ENCODE data around the gene PYDC1. TPM values are rescaled to one million over a fixed set of nuclear protein-coding genes. Genes with fewer than 3 reads are reported as not detected.

Gene PYDC1
- total and polyA plus RNA-seq, 2 donors = 1.3 to 10.1 TPM

DNA sequence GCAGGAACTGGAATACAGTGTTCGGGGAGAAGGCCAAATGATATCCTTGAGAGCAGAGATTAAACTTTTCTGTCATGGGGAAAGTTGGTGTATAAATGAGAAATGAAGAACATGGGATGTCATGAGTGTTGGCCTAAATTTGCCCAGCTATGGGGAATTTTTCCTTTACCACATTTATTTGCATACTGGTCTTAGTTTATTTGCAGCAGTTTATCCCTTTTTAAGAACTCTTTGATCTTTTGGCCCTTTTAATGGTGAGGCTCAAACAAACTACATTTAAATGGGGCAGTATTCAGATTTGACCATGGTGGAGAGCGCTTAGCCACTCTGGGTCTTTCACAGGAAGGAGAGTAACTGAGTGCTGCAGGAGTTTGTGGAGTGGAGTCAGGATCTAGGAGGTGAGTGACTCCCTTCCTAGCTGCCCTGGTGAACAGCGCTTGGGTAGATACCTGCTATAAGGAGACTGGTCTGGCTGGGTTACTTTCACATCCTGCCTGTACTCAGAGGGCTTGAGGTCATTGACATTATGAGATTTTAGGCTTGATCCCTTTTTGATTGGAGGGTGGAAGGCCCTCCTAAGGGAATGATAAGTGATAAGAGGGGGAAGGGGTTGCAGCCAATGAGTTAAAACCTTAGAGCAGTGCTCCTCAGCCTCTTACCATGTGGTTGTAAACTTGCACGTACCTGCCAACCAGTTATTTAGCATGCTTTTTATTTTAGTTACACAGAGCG is 25.1 kb downstream of the PYDC1 start:
- H3K36me3 ChIP-seq (ENCODE audit: control insufficient read depth in 2 of 2, insufficient read depth in 2 of 2, low read length in 1 of 2) = peaks cover 93 to 96% of the 10 kb centered on the region in 2 donors
- H3K4me1 ChIP-seq (ENCODE audit: control insufficient read depth in 2 of 2, insufficient read depth in 2 of 2, low read length in 2 of 2) = no peaks in the 10 kb centered on the region
- no peaks in the 10 kb centered on the region for H3K27me3 ChIP-seq (ENCODE audit: control insufficient read depth in 2 of 2, insufficient read depth in 1 of 2, low read length in 1 of 2)
- 96% methylated on average over 5 of the region's 5 CpGs for WGBS
- DNase-seq (ENCODE audit: low read depth in 6 of 9, low spot score in 9 of 9) = no peak
- no peak overlapping the region for H3K27ac ChIP-seq (ENCODE audit: low read depth in 1 of 2, low read length in 1 of 2)
- no peaks in the 10 kb centered on the region for H3K9me3 ChIP-seq (ENCODE audit: control insufficient read depth in 2 of 2, insufficient read depth in 1 of 2, low read length in 1 of 2)
- H3K4me3 ChIP-seq (ENCODE audit: low read length in 2 of 2) = no peak overlapping the region

DNA sequence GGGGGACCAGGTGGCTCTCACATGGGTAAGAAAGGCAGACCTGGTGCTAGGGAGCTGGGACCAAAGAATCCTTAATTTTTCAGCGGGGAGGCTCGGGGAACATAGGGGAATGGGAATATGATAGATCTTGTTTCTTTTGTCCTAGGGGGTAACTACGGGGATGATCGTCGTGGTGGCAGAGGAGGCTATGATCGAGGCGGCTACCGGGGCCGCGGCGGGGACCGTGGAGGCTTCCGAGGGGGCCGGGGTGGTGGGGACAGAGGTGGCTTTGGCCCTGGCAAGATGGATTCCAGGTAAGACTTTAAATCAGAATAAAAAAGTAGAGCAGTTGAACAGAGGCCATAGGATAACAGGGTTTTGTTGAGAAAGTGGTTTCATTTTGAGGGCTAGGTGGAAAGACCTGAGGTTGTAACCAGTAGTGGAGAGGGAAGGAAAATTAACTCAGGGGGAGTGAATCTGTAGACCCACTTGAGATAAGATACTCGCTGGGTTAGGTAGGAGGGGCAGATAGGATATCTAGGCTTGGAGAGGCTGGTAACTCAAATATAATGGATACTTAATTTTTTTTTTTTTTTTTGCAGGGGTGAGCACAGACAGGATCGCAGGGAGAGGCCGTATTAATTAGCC is 26.0 kb downstream of the PYDC1 start:
- H3K27ac ChIP-seq (ENCODE audit: low read depth in 1 of 2, low read length in 1 of 2) = no peak overlapping the region
- H3K4me1 ChIP-seq (ENCODE audit: control insufficient read depth in 2 of 2, insufficient read depth in 2 of 2, low read length in 2 of 2) = peaks cover 3% of the 10 kb centered on the region in 2 donors
- no peak overlapping the region for H3K4me3 ChIP-seq (ENCODE audit: low read length in 2 of 2)
- 98% methylated on average over 17 of the region's 17 CpGs for WGBS
- H3K27me3 ChIP-seq (ENCODE audit: control insufficient read depth in 2 of 2, insufficient read depth in 1 of 2, low read length in 1 of 2) = no peaks in the 10 kb centered on the region
- DNase-seq (ENCODE audit: low read depth in 6 of 9, low spot score in 9 of 9) = no peak
- no peaks in the 10 kb centered on the region for H3K9me3 ChIP-seq (ENCODE audit: control insufficient read depth in 2 of 2, insufficient read depth in 1 of 2, low read length in 1 of 2)
- H3K36me3 ChIP-seq (ENCODE audit: control insufficient read depth in 2 of 2, insufficient read depth in 2 of 2, low read length in 1 of 2) = peaks cover 93 to 100% of the 10 kb centered on the region in 2 donors

DNA sequence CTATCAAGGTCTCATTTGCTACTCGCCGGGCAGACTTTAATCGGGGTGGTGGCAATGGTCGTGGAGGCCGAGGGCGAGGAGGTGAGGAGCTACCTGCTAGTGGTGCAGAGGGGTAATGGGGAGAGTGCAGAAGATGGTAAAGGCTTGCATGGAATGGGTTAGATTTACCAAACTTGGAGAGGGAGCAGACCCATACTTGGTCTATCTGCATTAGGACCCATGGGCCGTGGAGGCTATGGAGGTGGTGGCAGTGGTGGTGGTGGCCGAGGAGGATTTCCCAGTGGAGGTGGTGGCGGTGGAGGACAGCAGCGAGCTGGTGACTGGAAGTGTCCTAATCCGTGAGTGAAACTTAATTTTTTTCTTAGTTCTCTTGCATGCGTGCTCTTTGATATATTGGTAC is 26.9 kb downstream of the PYDC1 start:
- Histone ChIP-seq H3K36me3 (ENCODE audit: control insufficient read depth in 2 of 2, insufficient read depth in 2 of 2, low read length in 1 of 2) (peaks cover 94 to 100% of the 10 kb centered on the region in 2 donors), H3K27ac (ENCODE audit: low read depth in 1 of 2, low read length in 1 of 2) (no peak overlapping the region), H3K4me3 (ENCODE audit: low read length in 2 of 2) (no peak overlapping the region), H3K27me3 (ENCODE audit: control insufficient read depth in 2 of 2, insufficient read depth in 1 of 2, low read length in 1 of 2) (no peaks in the 10 kb centered on the region), H3K9me3 (ENCODE audit: control insufficient read depth in 2 of 2, insufficient read depth in 1 of 2, low read length in 1 of 2) (no peaks in the 10 kb centered on the region), H3K4me1 (ENCODE audit: control insufficient read depth in 2 of 2, insufficient read depth in 2 of 2, low read length in 2 of 2) (peaks cover 4 to 10% of the 10 kb centered on the region in 2 donors)
- DNase-seq (ENCODE audit: low read depth in 6 of 9, low spot score in 9 of 9) = no peak
- WGBS = 98% methylated on average over 12 of the region's 12 CpGs

DNA sequence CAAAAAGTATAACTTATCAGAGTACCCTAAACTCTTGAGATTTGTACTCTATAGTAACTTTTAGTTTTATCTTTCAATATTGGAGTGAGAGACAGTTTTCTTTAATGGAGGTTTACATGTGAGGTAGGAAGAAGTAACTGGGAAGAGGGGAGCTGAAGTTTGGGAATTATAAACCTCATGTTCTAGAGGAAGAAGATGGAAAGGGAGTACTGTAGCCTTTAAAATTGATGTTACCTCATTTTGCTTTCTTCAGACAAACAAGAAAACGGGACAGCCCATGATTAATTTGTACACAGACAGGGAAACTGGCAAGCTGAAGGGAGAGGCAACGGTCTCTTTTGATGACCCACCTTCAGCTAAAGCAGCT is 27.5 kb downstream of the PYDC1 start:
- Histone ChIP-seq H3K4me1 (ENCODE audit: control insufficient read depth in 2 of 2, insufficient read depth in 2 of 2, low read length in 2 of 2) (peaks cover 4 to 13% of the 10 kb centered on the region in 2 donors), H3K4me3 (ENCODE audit: low read length in 2 of 2) (no peak overlapping the region), H3K9me3 (ENCODE audit: control insufficient read depth in 2 of 2, insufficient read depth in 1 of 2, low read length in 1 of 2) (no peaks in the 10 kb centered on the region), H3K36me3 (ENCODE audit: control insufficient read depth in 2 of 2, insufficient read depth in 2 of 2, low read length in 1 of 2) (peaks cover 96 to 99% of the 10 kb centered on the region in 2 donors), H3K27me3 (ENCODE audit: control insufficient read depth in 2 of 2, insufficient read depth in 1 of 2, low read length in 1 of 2) (no peaks in the 10 kb centered on the region), H3K27ac (ENCODE audit: low read depth in 1 of 2, low read length in 1 of 2) (no peak overlapping the region)
- WGBS = 98% methylated on average over 2 of the region's 2 CpGs
- no peak for DNase-seq (ENCODE audit: low read depth in 6 of 9, low spot score in 9 of 9)

DNA sequence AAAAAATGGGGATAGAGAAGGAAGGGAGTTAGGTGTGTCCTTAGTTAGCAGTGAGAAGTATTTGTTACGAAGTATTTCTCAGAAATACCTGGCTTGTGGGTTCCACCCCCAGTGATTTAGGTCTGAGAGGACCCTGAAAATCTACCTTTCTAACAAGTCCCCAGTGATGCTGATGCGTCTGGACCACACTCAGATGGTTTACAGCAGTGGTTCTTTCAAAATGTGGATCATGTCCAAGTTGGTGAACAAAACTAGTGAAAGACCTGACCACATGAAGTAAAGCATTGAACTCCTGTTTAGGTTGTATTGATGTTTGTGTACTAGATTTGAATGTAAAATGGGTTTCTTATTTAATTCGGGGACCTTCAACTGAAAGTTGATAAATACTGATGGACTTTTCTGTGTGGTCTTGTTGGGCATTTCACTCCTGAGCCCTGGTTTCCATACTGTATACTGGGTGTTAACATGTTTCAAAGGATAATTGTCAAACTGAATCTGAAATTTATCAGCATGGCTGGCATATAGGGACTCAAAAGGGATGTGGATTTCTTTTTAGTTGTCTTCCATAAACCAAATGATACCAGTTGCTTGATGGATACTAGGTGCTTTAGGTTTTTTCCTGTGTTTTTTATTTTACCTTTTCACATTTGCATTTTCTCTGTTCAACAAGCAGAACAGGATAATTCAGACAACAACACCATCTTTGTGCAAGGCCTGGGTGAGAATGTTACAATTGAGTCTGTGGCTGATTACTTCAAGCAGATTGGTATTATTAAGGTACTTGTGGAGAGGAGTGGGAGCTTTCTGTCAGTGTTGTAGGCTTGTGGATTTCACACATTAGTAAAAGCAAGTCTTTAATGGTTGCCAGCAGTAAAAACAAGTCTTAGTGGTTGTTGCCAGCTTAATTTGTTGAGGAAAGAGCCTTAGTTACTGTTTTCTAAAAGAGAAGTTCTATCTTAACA is 28.2 kb downstream of the PYDC1 start:
- DNase-seq (ENCODE audit: low read depth in 6 of 9, low spot score in 9 of 9) = no peak
- H3K27me3 ChIP-seq (ENCODE audit: control insufficient read depth in 2 of 2, insufficient read depth in 1 of 2, low read length in 1 of 2) = no peaks in the 10 kb centered on the region
- H3K4me1 ChIP-seq (ENCODE audit: control insufficient read depth in 2 of 2, insufficient read depth in 2 of 2, low read length in 2 of 2) = peaks cover 7 to 17% of the 10 kb centered on the region in 2 donors
- H3K27ac ChIP-seq (ENCODE audit: low read depth in 1 of 2, low read length in 1 of 2) = no peak overlapping the region
- WGBS = 97% methylated on average over 3 of the region's 3 CpGs
- no peak overlapping the region for H3K4me3 ChIP-seq (ENCODE audit: low read length in 2 of 2)
- H3K9me3 ChIP-seq (ENCODE audit: control insufficient read depth in 2 of 2, insufficient read depth in 1 of 2, low read length in 1 of 2) = no peaks in the 10 kb centered on the region
- peaks cover 96 to 99% of the 10 kb centered on the region in 2 donors for H3K36me3 ChIP-seq (ENCODE audit: control insufficient read depth in 2 of 2, insufficient read depth in 2 of 2, low read length in 1 of 2)

DNA sequence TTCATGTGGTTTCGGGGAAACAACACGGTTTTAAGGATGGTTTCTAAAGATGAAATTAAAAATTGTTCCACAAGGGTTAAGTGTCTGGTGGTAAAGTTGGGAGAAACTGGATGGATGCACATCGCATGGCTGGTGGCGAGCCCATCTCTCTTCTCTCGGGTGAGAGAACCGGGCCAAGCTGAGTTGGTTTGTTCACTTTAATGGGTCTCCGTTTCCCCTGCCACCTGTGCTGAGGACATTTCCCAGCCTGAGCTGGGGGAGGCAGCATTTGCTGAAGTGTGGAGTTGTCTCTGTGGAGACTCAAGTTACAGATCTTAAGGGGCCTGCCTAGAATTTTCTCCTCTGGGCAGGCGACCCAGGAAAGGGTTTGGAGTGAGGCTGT is 29.1 kb downstream of the PYDC1 start:
- Histone ChIP-seq H3K9me3 (ENCODE audit: control insufficient read depth in 2 of 2, insufficient read depth in 1 of 2, low read length in 1 of 2) (no peaks in the 10 kb centered on the region), H3K27ac (ENCODE audit: low read depth in 1 of 2, low read length in 1 of 2) (no peak overlapping the region), H3K4me1 (ENCODE audit: control insufficient read depth in 2 of 2, insufficient read depth in 2 of 2, low read length in 2 of 2) (peaks cover 8 to 24% of the 10 kb centered on the region in 2 donors), H3K36me3 (ENCODE audit: control insufficient read depth in 2 of 2, insufficient read depth in 2 of 2, low read length in 1 of 2) (peaks cover 96 to 99% of the 10 kb centered on the region in 2 donors), H3K27me3 (ENCODE audit: control insufficient read depth in 2 of 2, insufficient read depth in 1 of 2, low read length in 1 of 2) (no peaks in the 10 kb centered on the region), H3K4me3 (ENCODE audit: low read length in 2 of 2) (no peak overlapping the region)
- WGBS = 96% methylated on average over 8 of the region's 8 CpGs
- no peak for DNase-seq (ENCODE audit: low read depth in 6 of 9, low spot score in 9 of 9)

DNA sequence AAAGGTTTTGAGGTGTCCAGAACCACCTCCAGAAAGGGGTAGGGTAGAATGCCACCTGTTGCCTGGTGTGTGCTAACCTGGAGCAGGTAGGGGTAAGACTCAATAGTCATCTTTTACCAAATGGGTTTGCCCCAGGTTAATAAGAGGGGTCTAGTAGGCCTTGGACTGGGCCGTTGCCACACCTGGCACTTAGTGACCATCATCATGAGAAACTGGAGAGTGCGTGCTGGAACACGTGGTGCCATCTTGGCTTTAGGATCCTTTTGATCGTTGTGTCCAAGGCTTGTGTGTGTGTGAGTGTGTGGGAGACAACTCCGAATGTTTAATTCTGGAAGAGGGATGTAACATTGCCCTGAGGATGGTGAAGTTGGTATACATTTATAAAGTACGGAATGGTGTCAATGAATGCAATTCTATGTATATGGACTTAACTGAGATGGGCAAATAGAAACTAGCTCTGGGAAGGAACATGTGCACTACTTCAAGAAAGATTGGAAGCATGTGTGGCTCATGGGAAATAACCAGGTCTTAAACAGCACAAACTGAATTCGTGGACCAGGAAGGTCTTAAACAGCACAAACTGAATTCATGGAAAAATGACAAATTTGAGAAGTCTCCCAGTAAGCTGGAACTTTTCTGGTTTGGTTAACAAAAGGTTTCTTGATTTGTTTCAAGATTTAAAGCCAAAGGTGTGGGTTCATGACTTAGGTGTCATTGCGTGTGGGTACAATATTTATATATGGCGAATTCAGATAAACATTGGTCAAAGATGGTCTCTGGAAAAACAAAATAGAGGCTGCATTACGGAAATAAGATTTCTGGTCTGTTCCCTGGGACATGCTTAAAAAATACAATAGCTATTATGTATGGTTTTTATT is 29.8 kb downstream of the PYDC1 start:
- Histone ChIP-seq H3K4me3 (ENCODE audit: low read length in 2 of 2) (no peak overlapping the region), H3K27ac (ENCODE audit: low read depth in 1 of 2, low read length in 1 of 2) (no peak overlapping the region), H3K4me1 (ENCODE audit: control insufficient read depth in 2 of 2, insufficient read depth in 2 of 2, low read length in 2 of 2) (peaks cover 14 to 30% of the 10 kb centered on the region in 2 donors), H3K36me3 (ENCODE audit: control insufficient read depth in 2 of 2, insufficient read depth in 2 of 2, low read length in 1 of 2) (peaks cover 96 to 99% of the 10 kb centered on the region in 2 donors), H3K9me3 (ENCODE audit: control insufficient read depth in 2 of 2, insufficient read depth in 1 of 2, low read length in 1 of 2) (no peaks in the 10 kb centered on the region), H3K27me3 (ENCODE audit: control insufficient read depth in 2 of 2, insufficient read depth in 1 of 2, low read length in 1 of 2) (no peaks in the 10 kb centered on the region)
- no peak for DNase-seq (ENCODE audit: low read depth in 6 of 9, low spot score in 9 of 9)
- WGBS = 97% methylated on average over 10 of the region's 10 CpGs

DNA sequence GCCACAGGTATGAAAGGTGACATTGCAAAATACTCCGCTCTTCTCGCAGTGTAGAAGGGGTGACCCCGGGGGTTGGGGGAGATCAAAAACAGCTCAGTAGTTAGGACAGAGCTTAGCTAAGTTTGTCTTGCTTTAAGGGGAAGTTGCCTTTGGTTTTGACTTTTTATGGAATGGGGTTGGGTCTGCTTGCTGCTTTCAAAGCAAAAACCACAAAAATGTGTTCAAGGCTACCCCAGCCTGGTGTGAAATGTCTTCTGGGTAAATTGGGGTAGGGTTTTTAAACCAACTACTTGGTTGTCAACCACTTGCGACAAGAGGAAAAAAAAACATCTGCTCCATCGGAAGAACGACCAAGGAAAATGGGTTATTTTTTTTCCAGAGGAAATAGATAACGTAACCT is 30.8 kb downstream of the PYDC1 start:
- Histone ChIP-seq H3K27me3 (ENCODE audit: control insufficient read depth in 2 of 2, insufficient read depth in 1 of 2, low read length in 1 of 2) (no peaks in the 10 kb centered on the region), H3K9me3 (ENCODE audit: control insufficient read depth in 2 of 2, insufficient read depth in 1 of 2, low read length in 1 of 2) (no peaks in the 10 kb centered on the region), H3K4me3 (ENCODE audit: low read length in 2 of 2) (no peak overlapping the region), H3K27ac (ENCODE audit: low read depth in 1 of 2, low read length in 1 of 2) (no peak overlapping the region), H3K36me3 (ENCODE audit: control insufficient read depth in 2 of 2, insufficient read depth in 2 of 2, low read length in 1 of 2) (peaks cover 87 to 97% of the 10 kb centered on the region in 2 donors), H3K4me1 (ENCODE audit: control insufficient read depth in 2 of 2, insufficient read depth in 2 of 2, low read length in 2 of 2) (peaks cover 16 to 39% of the 10 kb centered on the region in 2 donors)
- 45% methylated on average over 7 of the region's 7 CpGs for WGBS
- peak in 1 of 9 donors; percentile 56 for DNase-seq (ENCODE audit: low read depth in 6 of 9, low spot score in 9 of 9)
